ENCODE results near the gene MEF2A.
"Not testable (repeated sequence)": the region's sequence is repeated elsewhere in the genome, so short reads cannot be mapped to it uniquely, and the experiment has no call there.

MEF2A gene

DNA sequence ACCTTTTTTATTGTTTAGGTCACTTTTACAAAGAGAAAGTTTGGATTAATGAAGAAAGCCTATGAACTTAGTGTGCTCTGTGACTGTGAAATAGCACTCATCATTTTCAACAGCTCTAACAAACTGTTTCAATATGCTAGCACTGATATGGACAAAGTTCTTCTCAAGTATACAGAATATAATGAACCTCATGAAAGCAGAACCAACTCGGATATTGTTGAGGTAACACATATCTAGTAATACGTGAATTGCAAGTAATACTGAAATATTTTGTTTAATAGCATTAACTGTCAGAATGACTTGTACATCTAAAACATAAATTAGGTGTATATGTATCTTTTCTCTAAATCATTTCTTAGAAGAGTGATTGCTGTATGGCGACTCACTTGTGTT lies 79.8 kb downstream of the MEF2A start:
- TF ChIP-seq ZFX (IDR thresholded peaks at IDR 0.05) = no peak
- TF ChIP-seq, protein P1, sequence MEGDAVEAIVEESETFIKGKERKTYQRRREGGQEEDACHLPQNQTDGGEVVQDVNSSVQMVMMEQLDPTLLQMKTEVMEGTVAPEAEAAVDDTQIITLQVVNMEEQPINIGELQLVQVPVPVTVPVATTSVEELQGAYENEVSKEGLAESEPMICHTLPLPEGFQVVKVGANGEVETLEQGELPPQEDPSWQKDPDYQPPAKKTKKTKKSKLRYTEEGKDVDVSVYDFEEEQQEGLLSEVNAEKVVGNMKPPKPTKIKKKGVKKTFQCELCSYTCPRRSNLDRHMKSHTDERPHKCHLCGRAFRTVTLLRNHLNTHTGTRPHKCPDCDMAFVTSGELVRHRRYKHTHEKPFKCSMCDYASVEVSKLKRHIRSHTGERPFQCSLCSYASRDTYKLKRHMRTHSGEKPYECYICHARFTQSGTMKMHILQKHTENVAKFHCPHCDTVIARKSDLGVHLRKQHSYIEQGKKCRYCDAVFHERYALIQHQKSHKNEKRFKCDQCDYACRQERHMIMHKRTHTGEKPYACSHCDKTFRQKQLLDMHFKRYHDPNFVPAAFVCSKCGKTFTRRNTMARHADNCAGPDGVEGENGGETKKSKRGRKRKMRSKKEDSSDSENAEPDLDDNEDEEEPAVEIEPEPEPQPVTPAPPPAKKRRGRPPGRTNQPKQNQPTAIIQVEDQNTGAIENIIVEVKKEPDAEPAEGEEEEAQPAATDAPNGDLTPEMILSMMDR (conservative IDR thresholded peaks at IDR 0.05) = no peak
- no peak overlapping the region for H3K27ac ChIP-seq

GRCh38 chr15:99645951-99646350 lies 80.2 kb downstream of the MEF2A start:
- no peak overlapping the region for H3K27ac ChIP-seq
- no peak for TF ChIP-seq ZFX (IDR thresholded peaks at IDR 0.05)
- TF ChIP-seq, protein P1 (conservative IDR thresholded peaks at IDR 0.05) = no peak

DNA sequence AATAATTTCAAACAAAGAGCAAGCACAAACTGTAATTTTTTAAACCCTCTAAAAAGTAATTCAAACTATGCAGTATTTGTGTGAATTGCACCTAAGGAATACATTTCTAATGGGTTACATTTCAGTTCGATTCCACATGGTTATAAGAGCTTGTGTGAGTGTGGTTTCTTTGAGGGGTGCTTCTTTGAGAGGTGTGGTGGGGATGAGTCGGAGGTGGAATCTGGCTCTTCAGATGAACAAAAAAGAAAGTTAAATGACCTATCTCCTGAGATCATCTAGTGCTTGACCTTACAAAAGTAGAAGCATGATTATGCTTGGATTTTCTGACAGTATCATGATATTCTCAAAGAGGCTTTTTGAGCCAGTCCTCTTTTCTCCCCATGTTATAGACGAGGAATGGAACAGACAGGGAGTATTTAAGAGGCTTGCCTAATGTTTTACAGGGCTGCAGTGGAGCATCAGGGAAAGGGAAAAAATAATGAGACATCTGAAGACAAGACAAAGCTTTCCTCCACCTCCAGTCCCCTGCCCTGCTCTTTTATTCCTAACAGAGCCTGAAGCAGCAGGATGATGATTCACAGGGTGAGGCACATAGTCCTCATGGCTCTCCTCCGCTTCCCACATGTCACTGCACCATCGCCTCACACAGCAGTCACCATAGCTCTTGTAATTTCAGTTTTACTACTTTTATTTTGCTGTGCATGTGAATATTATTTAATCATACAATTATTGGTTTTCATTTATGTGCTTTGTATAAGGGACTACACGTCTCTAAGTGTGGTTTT lies 85.4 kb downstream of the MEF2A start:
- no peak overlapping the region for H3K27ac ChIP-seq

DNA sequence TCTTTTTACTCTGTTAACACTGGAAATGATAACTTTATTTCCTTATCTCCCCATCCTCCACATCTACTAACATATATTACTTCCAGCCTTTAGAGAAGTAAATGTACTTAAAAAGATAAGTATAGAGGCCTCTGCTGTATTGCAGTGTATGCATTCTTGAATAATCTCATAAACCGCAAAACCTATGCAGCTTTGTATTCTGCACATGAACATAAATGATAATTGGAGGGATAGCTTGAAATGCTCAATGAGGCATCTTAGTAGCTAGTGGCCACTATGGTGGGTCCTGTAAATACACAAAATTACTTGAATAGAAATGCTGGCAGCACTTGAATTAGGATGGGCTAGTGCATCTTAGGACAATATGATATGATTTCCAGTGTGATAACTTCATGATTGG lies 90.4 kb downstream of the MEF2A start:
- H3K27ac ChIP-seq = no peak overlapping the region
- TF ChIP-seq ZFX (IDR thresholded peaks at IDR 0.05) = no peak
- TF ChIP-seq, protein P1 (conservative IDR thresholded peaks at IDR 0.05) = no peak

More for the DNA sequence above, 85.4 kb downstream of the MEF2A start:
- no peak for TF ChIP-seq ZFX (IDR thresholded peaks at IDR 0.05)
- TF ChIP-seq, protein P1 (conservative IDR thresholded peaks at IDR 0.05) = no peak

GRCh38 chr15:99657996-99658395 lies 92.2 kb downstream of the MEF2A start:
- no peak for TF ChIP-seq ZFX (IDR thresholded peaks at IDR 0.05)
- TF ChIP-seq, protein P1 (conservative IDR thresholded peaks at IDR 0.05) = no peak
- H3K27ac ChIP-seq = no peak overlapping the region

DNA sequence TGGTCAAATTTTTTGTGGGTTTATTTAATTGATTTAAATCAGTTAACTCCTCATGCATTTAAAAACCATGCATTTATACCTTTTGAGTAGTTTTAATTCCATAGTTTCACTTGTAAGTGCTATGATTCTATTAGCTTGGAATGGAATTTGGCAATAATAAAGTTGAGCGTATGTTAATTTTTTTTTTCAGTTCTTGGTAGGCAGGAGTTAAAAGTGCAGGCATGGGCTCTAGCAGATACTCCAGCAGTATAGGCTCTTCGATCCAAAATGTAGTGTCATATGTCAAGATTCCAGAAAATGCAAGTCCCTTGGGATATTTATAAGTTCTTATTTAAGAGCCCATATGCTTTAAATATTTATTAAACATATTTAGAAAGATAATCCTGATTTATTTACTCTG lies 97.1 kb downstream of the MEF2A start:
- no peak for TF ChIP-seq ZFX (IDR thresholded peaks at IDR 0.05)
- TF ChIP-seq, protein P1 (conservative IDR thresholded peaks at IDR 0.05) = no peak
- no peak overlapping the region for H3K27ac ChIP-seq

- not testable (repeated sequence) for H3K27ac ChIP-seq
Measured at GRCh38 chr15:99666073-99666472, 100.3 kb downstream of the MEF2A start.

Measured in C4-2B (cell line).